ENCODE data around the gene TENT4B. TPM values are rescaled to one million over a fixed set of nuclear protein-coding genes. Genes with fewer than 3 reads are reported as not detected.

TENT4B gene
- total RNA-seq, result 6.4 and 6.5 TPM in 2 replicates

GRCh38 chr16:50152807-50153595 is at the start of gene TENT4B:
TSS of gene TENT4B (plus strand) at chr16:50153306. CDS start at chr16:50153622, 316 bp downstream.

GRCh38 chr16:50266337-50267091 is 113.4 kb downstream of the TENT4B start, which contains the start of gene ADCY7:
TSS of gene ADCY7 (plus strand) at chr16:50266551. CDS start at chr16:50288180, 21,629 bp downstream.

Other genes with a start within 250 kb of the TENT4B start
- gene CNEP1R1, start 128.1 kb upstream of the TENT4B start, total RNA-seq, result 12.2 and 14.6 TPM in 2 replicates
- 16.8 and 23.0 TPM in 2 replicates for gene HEATR3, start 87.3 kb upstream of the TENT4B start, total RNA-seq
- 7.6 and 17.2 TPM in 2 replicates for gene ADCY7, start 113.2 kb downstream of the TENT4B start, total RNA-seq
- 30.1 and 43.1 TPM in 2 replicates for gene BRD7, start 215.7 kb downstream of the TENT4B start, total RNA-seq

All from hair follicular keratinocyte (primary cell).